CD14-positive monocyte (primary cell): Measurements from ENCODE around the gene MEIS2. TPM values are rescaled to one million over a fixed set of nuclear protein-coding genes. Genes with fewer than 3 reads are reported as not detected.
A peak's percentile ranks its signal among the peaks of the same experiment; 100 is the strongest.

Source experiments
- DNase-seq, 3 donors: peaks; one replicate each; pipeline ENCODE4 v3.0.0-alpha.2; 2011 to 2022
- H2AFZ ChIP-seq: 2 replicates; pipeline ENCODE4 v1.6.0; 2012; ENCODE audit warnings: mild to moderate bottlenecking, low read depth, low read length, inconsistent platforms; ENCODE audit not compliant: insufficient read depth, poor library complexity, severe bottlenecking
- H3K27ac ChIP-seq, 2 donors: 1 replicate in 1 of 2; 2 replicates in 1 of 2; pipeline ENCODE4 v1.5.1; 2012 to 2013; ENCODE audit warnings: low read length in 2 of 2, control low read depth in 1 of 2, inconsistent platforms in 1 of 2, low read depth in 1 of 2, mild to moderate bottlenecking in 1 of 2
- H3K27me3 ChIP-seq, 2 donors: one replicate each; pipeline versions ENCODE4 v1.6.0 to v1.6.1; 2011 to 2013; ENCODE audit warnings: low read length in 2 of 2; ENCODE audit not compliant: control insufficient read depth in 2 of 2, insufficient read depth in 2 of 2
- H3K36me3 ChIP-seq, 2 donors: replicated peaks in 1 of 2; 1 replicate in 1 of 2; 2 replicates in 1 of 2; pipeline versions ENCODE4 v1.5.1 to v1.6.1; 2012 to 2013; ENCODE audit warnings: low read length in 2 of 2, control low read depth in 1 of 2, inconsistent platforms in 1 of 2, mild to moderate bottlenecking in 1 of 2; ENCODE audit not compliant: insufficient read depth in 2 of 2, control insufficient read depth in 1 of 2
- H3K4me1 ChIP-seq, 2 donors: 1 replicate in 1 of 2; 2 replicates in 1 of 2; pipeline versions ENCODE4 v1.5.1 to v1.6.1; 2012 to 2013; ENCODE audit warnings: low read length in 2 of 2, control low read depth in 1 of 2, inconsistent platforms in 1 of 2, mild to moderate bottlenecking in 1 of 2, moderate library complexity in 1 of 2; ENCODE audit not compliant: insufficient read depth in 2 of 2, control insufficient read depth in 1 of 2
- H3K4me2 ChIP-seq: replicated peaks from 2 replicates; pipeline ENCODE3; 2012; ENCODE audit warnings: low read length, moderate library complexity, mild to moderate bottlenecking; ENCODE audit not compliant: poor library complexity, severe bottlenecking; ENCODE audit errors: extremely low read depth
- H3K4me3 ChIP-seq, 3 experiments: fragments of 200-600 bp in 1 of 3; sonication (generic) in 1 of 3; replicated peaks in 1 of 3; 1 replicate in 2 of 3; 2 replicates in 1 of 3; pipeline ENCODE4 v1.5.1; 2011 to 2013; ENCODE audit warnings: low read length in 3 of 3, mild to moderate bottlenecking in 3 of 3, control low read depth in 2 of 3, low read depth in 2 of 3, inconsistent platforms in 1 of 3, moderate library complexity in 1 of 3
- H3K79me2 ChIP-seq: 2 replicates; pipeline ENCODE4 v1.6.0; 2012; ENCODE audit warnings: mild to moderate bottlenecking, control low read depth, inconsistent platforms, low read length, moderate library complexity; ENCODE audit not compliant: insufficient read depth
- H3K9ac ChIP-seq: 2 replicates; pipeline ENCODE4 v1.6.0; 2017; ENCODE audit warnings: low read length, mild to moderate bottlenecking; ENCODE audit not compliant: insufficient read depth, poor library complexity, severe bottlenecking
- H3K9me3 ChIP-seq, 2 donors: replicated peaks in 1 of 2; 1 replicate in 1 of 2; 2 replicates in 1 of 2; pipeline versions ENCODE4 v1.5.1 to v1.6.1; 2012 to 2013; ENCODE audit warnings: low read length in 2 of 2, control low read depth in 1 of 2; ENCODE audit not compliant: control insufficient read depth in 1 of 2, insufficient read depth in 1 of 2
- H4K20me1 ChIP-seq: 2 replicates; pipeline ENCODE4 v1.6.0; 2012; ENCODE audit warnings: mild to moderate bottlenecking, low read length, control low read depth, moderate library complexity; ENCODE audit not compliant: insufficient read depth
- H3K27ac Mint-ChIP-seq, 7 donors: one replicate each; pipeline ENCODE4 v1.8.0; 2020; ENCODE audit warnings: mild to moderate bottlenecking in 7 of 7, mixed read lengths in 7 of 7, moderate library complexity in 6 of 7, inconsistent platforms in 2 of 7
- H3K27me3 Mint-ChIP-seq, 3 donors: one replicate each; pipeline ENCODE4 v1.8.0; 2021 to 2022; ENCODE audit warnings: low read depth in 3 of 3, mild to moderate bottlenecking in 3 of 3, mixed read lengths in 3 of 3, moderate library complexity in 3 of 3, inconsistent platforms in 1 of 3
- H3K36me3 Mint-ChIP-seq, 2 donors: one replicate each; pipeline ENCODE4 v1.8.0; 2020; ENCODE audit warnings: mixed read lengths in 2 of 2, inconsistent platforms in 1 of 2, mild to moderate bottlenecking in 1 of 2
- H3K4me1 Mint-ChIP-seq: one replicate; pipeline ENCODE4 v1.8.0; 2020; ENCODE audit warnings: mild to moderate bottlenecking, mixed read lengths
- H3K4me3 Mint-ChIP-seq, 2 donors: one replicate each; pipeline ENCODE4 v1.8.0; 2020; ENCODE audit warnings: mild to moderate bottlenecking in 2 of 2, mixed read lengths in 2 of 2, moderate library complexity in 1 of 2
- H3K9me3 Mint-ChIP-seq, 7 donors: one replicate each; pipeline ENCODE4 v1.8.0; 2020 to 2022; ENCODE audit warnings: mixed read lengths in 7 of 7, mild to moderate bottlenecking in 6 of 7, moderate library complexity in 6 of 7, inconsistent platforms in 2 of 7
- CTCF ChIP-seq: fragments of 200-600 bp; IDR thresholded peaks from one replicate; pipeline ENCODE4 v1.8.0; 2022; ENCODE audit warnings: antibody characterized with exemption, mild to moderate bottlenecking
- WGBS: methylation state at CpG from one replicate; pipeline ENCODE4 v1.1.5; 2013; ENCODE audit warnings: missing lambda C conversion rate; ENCODE audit not compliant: insufficient coverage; 5-methylcytosine and 5-hydroxymethylcytosine counted together
- intact Hi-C, 2 donors: fragments of 100-400 bp; cut with micrococcal nuclease; formaldehyde crosslinking; loops; one replicate each; pipeline versions ENCODE4 v1.15.0 to v1.15.1; 2023
- polyA plus RNA-seq, 3 donors: library from polyadenylated mRNA; depleted of rRNA in 1 of 3; unstranded in 2 of 3; stranded (reverse) in 1 of 3; fragments of 300-500 nt in 2 of 3; fragments of >200 nt in 1 of 3; fragmentation: Illumina TruSeq in 2 of 3; gene quantifications; 1 replicate in 2 of 3; 2 replicates in 1 of 3; pipeline ENCODE4 v1.2.3, GENCODE V29; 2012 to 2021

The MEIS2 gene
- polyA plus RNA-seq, 3 donors: not detected

DNA sequence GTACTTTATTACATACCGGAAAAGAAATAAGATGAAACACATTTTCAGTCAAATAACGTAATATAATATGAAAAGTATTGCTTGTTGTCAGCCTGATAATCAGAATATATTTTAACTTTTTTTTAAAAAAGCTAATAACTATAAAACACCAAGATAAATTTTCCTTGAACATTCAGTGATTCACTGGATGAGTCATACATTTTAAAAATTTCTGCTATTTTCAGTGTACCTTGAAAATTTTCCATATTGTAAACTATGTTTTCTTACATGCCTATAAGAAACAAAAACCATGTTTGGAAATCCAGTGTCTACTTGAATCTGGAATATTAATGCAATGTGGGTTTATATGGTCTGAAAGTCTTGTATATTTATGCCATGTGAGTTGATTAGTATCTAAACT is 36.3 kb upstream of the MEIS2 start:
- H3K9me3 Mint-ChIP-seq: no peaks in the 10 kb centered on the region
- peaks cover 0 to 12% (median 3%) of the 10 kb centered on the region in 3 donors for H3K27me3 Mint-ChIP-seq
- DNase-seq: no peak
- intact Hi-C loops: no loop called here
- Histone ChIP-seq H3K4me3 (no peak overlapping the region), H3K9me3 (no peaks in the 10 kb centered on the region), H3K4me1 (no peaks in the 10 kb centered on the region), H3K36me3 (no peaks in the 10 kb centered on the region), H4K20me1 (no peaks in the 10 kb centered on the region), H3K79me2 (no peaks in the 10 kb centered on the region), H3K9ac (no peak overlapping the region), H3K27me3 (peaks cover 2 to 4% of the 10 kb centered on the region in 2 donors), H3K27ac (no peak overlapping the region), H3K4me2 (no peak overlapping the region), H2AFZ (no peak overlapping the region)
- no peak for TF ChIP-seq CTCF
- no peaks in the 10 kb centered on the region for H3K4me1 Mint-ChIP-seq
- no peak overlapping the region for H3K4me3 Mint-ChIP-seq
- no CpG with 5 or more reads among the region's 2 CpGs for WGBS
- H3K36me3 Mint-ChIP-seq: no peaks in the 10 kb centered on the region
- H3K27ac Mint-ChIP-seq: no peak overlapping the region

DNA sequence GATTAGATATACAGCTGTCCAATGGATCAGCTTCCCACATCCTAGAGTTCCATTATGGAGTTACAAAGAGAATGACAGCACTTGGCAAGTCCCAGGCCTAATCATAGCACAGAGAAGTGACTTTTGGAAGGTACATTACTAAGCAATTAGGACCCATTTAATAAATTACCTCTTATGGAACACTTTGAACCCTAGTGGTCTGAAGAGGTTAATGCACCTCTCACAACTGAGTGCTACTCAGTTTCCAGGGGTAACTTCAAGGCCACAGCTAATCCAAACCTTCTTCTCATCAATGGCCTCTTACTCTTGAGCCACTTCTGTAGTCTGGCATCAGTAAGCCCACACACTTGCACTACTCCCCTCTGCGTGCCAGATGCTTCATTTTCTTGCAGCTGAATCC is 34.9 kb upstream of the MEIS2 start:
- Histone ChIP-seq H3K27ac (no peak overlapping the region), H3K9me3 (no peaks in the 10 kb centered on the region), H4K20me1 (no peaks in the 10 kb centered on the region), H3K4me3 (no peak overlapping the region), H3K4me1 (no peaks in the 10 kb centered on the region), H3K36me3 (no peaks in the 10 kb centered on the region), H3K9ac (no peak overlapping the region), H3K27me3 (peaks cover 2 to 4% of the 10 kb centered on the region in 2 donors), H2AFZ (no peak overlapping the region), H3K79me2 (no peaks in the 10 kb centered on the region), H3K4me2 (no peak overlapping the region)
- Mint-ChIP-seq H3K4me3 (no peak overlapping the region), H3K27ac (no peak overlapping the region), H3K27me3 (peaks cover 3 to 12% (median 5%) of the 10 kb centered on the region in 3 donors), H3K36me3 (no peaks in the 10 kb centered on the region), H3K9me3 (no peaks in the 10 kb centered on the region), H3K4me1 (no peaks in the 10 kb centered on the region)
- peak; percentile 16 for TF ChIP-seq CTCF
- no CpG with 5 or more reads among the region's 1 CpG for WGBS
- intact Hi-C loops: no loop called here
- DNase-seq: no peak
